Measurements from ENCODE around the gene CXCL16.

DNA sequence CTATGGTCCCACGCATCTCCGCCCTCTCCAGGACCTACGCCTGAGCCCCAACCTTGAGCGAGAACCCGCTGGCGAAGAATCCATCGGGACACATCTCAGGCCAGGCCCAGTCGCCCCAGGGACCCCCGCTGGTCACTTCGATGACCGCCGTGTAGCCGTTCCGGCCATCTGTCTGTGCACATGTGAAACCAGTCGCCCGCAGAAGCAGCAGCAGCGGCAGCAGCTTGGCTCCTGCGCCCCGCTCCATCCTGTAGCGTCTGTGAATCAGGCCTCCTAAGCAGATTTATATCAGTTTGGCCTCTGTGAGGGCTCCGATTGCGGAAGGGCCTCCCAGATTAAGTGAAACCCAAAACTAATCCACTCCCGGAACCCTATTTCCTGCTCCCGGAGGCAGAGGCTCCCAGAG is 46.4 kb upstream of the CXCL16 start, which contains the start of gene VMO1:
- TF ChIP-seq, protein P1, sequence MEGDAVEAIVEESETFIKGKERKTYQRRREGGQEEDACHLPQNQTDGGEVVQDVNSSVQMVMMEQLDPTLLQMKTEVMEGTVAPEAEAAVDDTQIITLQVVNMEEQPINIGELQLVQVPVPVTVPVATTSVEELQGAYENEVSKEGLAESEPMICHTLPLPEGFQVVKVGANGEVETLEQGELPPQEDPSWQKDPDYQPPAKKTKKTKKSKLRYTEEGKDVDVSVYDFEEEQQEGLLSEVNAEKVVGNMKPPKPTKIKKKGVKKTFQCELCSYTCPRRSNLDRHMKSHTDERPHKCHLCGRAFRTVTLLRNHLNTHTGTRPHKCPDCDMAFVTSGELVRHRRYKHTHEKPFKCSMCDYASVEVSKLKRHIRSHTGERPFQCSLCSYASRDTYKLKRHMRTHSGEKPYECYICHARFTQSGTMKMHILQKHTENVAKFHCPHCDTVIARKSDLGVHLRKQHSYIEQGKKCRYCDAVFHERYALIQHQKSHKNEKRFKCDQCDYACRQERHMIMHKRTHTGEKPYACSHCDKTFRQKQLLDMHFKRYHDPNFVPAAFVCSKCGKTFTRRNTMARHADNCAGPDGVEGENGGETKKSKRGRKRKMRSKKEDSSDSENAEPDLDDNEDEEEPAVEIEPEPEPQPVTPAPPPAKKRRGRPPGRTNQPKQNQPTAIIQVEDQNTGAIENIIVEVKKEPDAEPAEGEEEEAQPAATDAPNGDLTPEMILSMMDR (IDR thresholded peaks at IDR 0.05): no peak
- TF ChIP-seq EZH2phosphoT487 (IDR thresholded peaks at IDR 0.05): no peak

Data from neural progenitor cell (in vitro differentiated cells).